ENCODE measurements around the gene MAGEA6.

Gene MAGEA6

DNA sequence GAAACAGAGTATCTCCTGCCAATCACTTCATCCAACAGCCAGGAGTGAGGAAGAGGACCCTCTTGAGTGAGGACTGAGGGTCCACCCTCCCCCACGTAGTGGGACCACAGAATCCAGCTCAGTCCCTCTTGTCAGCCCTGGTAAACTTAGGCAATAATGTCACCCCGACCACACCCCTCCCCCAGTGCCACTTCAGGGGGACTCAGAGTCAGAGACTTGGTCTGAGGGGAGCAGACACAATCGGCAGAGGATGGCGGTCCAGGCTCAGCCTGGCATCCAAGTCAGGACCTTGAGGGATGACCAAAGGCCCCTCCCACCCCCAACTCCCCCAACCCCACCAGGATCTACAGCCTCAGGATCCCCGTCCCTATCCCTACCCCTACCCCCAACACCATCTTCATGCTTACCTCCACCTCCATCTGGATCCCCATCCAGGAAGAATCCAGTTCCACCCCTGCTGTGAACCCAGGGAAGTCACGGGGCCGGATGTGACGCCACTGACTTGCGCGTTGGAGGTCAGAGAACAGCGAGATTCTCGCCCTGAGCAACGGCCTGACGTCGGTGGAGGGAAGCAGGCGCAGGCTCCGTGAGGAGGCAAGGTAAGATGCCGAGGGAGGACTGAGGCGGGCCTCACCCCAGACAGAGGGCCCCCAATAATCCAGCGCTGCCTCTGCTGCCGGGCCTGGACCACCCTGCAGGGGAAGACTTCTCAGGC lies 36.1 kb downstream of the MAGEA6 start, which contains the start of the genes CSAG1 and MAGEA12:
Gene CSAG1 (minus strand): TSS at position 461 of the 715 bp plus-strand sequence. CDS start 1,261 bp downstream, outside the sequence.
Gene MAGEA12 (plus strand): TSS at position 497 of the 715 bp plus-strand sequence. CDS start 2,405 bp downstream, outside the sequence.
- no peak for DNase-seq

DNA sequence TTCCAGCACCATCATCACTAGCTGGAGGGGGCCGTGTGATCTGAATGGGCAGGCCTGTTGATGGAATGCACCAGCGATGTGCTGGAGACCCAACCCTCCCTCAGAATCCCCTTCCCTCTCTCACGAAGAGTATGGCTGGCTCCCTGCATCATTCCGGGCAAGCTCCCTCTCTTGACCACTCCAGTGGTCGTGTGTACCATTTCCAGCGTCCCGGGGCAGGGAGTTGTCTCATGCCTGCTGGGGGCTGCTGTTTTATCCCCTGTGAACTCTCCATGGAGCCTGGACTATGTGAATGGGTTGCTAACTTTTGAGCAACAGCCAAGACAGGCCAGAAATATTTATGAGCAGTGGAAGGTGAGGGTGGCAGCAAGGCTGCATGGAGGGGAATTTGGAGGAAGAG lies 44.1 kb downstream of the MAGEA6 start:
- no peak for DNase-seq
